ENCODE data around the gene TBC1D5.
"Not testable (repeated sequence)": the region's sequence is repeated elsewhere in the genome, so short reads cannot be mapped to it uniquely, and the experiment has no call there.

TBC1D5 gene

DNA sequence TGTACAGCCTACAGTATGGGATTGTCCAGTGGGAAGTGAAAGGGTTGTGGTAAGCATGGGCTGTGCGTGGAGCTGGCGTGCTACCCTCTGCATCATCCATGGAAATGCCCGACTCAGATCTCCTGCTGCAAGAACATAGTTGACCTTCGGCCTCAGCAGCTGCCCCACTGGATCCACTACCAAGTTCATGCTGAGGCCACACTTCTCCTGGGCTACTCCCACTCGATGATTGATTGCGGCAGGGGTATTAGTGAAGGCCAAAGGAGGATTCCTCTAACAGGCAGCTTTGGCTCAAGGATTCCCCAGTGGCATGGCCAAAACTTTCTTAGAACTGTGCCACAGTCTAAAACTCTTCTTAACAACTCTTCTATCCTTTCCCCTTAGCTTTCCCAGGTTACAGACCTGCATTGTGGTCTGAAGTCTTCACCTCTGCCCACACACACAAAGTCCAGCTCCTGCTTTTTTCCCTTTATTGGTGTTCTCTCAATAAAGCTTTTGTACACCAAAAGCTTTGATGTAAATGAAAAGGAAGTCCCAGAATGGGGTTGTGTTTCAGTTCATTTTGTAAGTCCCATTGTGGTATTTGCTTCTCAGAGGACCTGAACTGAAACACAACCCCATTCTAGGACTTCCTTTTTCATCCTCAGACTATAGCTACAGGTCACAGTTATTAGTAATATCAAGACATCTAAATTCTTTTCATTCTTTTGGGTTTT is 4.9 kb upstream of the TBC1D5 start:
- DNase-seq = no peak

GRCh38 chr3:17745894-17746293 is 3.5 kb upstream of the TBC1D5 start:
- DNase-seq = no peak

DNA sequence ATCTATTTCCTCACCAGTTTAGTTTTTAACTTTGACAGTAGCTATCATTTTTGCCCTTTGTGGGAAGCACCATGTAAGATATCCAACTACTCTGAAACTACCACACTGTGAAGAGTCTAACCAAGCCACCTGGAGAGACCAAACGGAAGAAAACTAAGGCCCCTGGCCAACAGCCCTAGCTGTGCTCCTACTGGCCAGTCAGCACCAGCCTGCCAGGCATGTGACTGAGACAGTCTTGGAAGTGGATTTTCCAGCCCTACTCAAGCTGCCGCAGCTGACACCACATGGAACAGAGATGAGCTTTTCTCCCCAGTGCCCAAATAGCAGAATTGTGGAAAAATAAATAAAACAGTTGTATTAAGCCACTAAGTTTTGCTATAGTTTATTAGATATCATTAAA is 2.9 kb upstream of the TBC1D5 start:
- no peak for DNase-seq

- no peak for DNase-seq
Observed at GRCh38 chr3:17744693-17745092, 2.3 kb upstream of the TBC1D5 start.

DNA sequence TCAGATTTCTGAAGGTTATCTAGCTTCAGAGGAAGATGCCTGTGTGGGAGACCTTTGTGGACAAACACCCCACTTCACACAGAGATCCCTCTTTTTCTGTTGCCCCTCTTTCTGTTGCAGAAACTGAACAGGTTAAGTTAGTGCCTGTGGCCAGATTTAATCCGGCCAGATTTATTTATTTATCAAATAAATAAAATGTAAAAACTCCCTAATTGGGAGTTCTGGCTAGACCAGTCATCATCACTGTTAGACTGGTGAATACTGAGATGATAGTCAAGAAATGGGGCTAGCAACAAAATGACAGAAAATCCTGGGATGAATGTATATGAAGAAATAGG is 1.2 kb upstream of the TBC1D5 start:
- DNase-seq = no peak

GRCh38 chr3:17742880-17743657 is 638 bp upstream of the TBC1D5 start:
- no peak for DNase-seq

DNA sequence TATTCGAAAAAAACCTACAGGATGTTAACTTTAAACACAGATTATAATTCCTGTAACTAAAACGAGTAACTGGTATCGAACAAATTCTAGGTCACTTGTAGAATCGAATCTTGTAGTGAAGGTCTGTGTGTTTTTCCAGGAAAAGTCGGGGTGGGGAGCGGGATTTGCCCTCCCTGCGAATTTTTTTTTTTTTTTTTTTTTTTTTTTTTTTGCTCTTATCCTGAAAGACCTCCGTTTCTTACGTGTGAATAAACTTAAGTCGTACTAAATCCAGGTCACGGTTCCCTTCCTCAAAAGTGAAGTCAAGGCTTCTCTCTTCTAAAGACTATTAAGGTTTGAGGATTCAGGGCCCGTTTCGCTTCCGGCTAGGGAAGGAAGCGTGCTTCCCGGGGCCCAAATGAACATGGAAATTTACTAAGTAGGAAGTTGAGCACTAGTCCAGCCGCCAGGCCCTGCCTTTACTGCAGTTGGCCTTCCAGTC is 770 bp downstream of the TBC1D5 start:
- DNase-seq = no peak

DNA sequence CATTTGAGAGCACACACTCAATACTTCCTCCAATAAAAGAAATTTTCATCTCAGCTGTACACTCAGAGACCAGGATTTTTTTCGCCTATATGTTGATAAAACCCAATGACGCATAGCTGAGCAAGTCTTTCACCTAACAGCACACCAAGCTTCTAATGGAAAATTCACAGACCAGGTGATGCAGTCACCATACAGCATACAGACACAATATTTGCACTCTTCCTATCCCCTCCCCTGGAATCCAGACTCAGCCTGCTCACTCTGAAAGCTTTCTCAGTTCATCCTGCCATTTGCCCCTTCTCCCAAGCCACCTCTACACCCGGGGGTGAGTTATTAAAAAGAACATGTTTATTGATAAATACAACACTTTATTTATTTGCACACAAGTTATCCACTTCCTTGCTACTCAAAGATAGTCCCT is 1.7 kb downstream of the TBC1D5 start:
- DNase-seq = no peak

DNA sequence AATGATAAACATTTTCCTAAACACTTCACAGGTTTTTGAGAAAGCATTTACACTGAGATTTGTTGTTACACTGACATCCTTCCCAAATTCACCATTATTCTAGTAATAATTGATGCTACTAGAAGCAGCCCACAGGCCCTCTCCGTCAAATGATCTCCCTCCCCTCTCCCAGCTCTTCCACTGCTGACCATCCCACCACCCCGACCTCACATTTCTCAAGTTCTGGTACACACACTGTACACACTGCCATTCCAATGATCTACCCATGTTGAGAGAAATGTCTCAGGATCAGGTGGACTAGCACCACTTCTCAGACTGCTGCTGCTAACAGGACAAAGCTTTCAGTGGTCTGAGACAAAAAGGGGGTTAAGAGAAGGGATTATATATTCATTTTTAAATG is 3.5 kb downstream of the TBC1D5 start:
- no peak for DNase-seq

GRCh38 chr3:17738219-17738618 is 4.2 kb downstream of the TBC1D5 start:
- DNase-seq = no peak

DNA sequence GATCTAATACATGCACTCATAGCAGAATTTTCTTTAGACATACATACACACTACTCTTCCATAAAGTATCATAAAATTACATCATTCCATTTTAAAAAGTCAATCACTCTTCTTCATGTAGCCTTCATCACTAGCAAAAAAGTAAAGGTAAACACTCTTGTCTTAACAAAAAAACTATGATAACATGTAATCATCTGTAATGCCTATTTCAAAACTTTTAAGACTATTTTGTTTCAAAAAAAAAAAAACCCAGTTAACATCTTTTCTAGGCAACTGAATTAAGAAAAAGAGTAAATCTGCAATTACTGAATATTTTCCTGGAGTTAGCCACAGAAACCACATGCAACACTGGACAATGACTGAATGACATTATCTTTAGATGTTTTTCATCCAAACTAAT is 4.8 kb downstream of the TBC1D5 start:
- DNase-seq = no peak

- not testable (repeated sequence) for DNase-seq
Observed at GRCh38 chr3:17735362-17735761, 7.1 kb downstream of the TBC1D5 start.

GRCh38 chr3:17733768-17734167 is 8.7 kb downstream of the TBC1D5 start:
- no peak for DNase-seq

- DNase-seq = no peak
Observed at GRCh38 chr3:17733215-17733614, 9.2 kb downstream of the TBC1D5 start.

GRCh38 chr3:17730318-17730967 is 12.0 kb downstream of the TBC1D5 start:
- DNase-seq = no peak

GRCh38 chr3:17726313-17726712 is 16.1 kb downstream of the TBC1D5 start:
- DNase-seq = no peak

DNA sequence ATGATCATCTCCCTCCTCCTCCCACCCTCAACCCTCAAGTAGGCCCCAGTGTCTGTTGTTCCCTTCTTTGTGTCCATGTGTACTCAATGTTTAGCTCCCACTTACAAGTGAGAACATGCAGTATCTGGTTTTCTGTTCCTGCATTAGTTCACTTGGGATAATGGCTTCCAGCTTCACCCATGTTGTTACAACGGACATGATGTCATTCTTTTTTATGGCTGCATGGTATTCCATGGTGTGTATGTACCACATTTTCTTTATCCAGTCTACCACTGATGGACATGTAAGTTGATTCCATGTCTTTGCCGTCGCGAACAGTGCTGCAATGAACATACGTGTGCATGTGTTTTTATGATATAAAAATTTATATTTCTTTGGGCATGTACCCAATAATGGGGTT is 16.6 kb downstream of the TBC1D5 start:
- not testable (repeated sequence) for DNase-seq

DNA sequence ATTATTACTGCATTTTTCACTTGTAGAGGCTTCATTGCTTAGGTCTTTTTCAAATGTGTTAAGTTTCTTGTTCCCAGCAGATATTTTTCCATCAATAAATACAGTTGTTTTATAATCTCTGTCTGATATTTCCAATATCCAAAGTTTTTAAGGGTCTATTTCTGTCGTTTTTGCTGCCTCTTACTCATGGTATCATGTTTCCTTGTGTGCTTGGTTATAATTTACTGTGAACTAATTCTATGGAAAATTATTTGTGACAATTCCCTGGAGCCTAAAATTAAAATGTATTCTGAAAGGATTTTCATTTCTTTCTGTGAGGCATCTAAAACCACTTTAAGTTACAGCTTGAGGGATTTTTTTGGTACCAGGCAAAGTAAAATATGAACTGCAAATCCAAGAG is 17.5 kb downstream of the TBC1D5 start:
- no peak for DNase-seq

DNA sequence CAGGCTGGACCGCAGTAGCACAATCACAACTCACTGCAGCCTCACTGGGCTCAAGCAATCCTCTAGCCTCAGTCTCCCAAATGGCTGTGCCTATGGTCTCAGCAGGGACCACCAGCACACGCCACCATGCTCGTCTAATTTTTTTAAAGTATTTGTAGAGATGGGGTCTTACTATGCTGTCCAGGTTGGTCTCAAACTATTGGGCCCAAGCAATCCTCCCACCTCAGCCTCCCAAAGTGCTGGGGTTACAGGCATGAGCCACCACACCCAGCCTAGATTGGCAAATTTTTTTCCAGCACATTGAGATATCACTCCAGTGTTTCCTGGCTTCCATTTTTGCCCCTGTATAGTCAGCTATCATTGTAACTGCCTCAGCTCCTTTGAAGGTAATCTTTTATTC is 18.3 kb downstream of the TBC1D5 start:
- no peak for DNase-seq

- DNase-seq = no peak
Observed at GRCh38 chr3:17717411-17717810, 25.0 kb downstream of the TBC1D5 start.

- DNase-seq = no peak
Observed at GRCh38 chr3:17714473-17714872, 28.0 kb downstream of the TBC1D5 start.

DNA sequence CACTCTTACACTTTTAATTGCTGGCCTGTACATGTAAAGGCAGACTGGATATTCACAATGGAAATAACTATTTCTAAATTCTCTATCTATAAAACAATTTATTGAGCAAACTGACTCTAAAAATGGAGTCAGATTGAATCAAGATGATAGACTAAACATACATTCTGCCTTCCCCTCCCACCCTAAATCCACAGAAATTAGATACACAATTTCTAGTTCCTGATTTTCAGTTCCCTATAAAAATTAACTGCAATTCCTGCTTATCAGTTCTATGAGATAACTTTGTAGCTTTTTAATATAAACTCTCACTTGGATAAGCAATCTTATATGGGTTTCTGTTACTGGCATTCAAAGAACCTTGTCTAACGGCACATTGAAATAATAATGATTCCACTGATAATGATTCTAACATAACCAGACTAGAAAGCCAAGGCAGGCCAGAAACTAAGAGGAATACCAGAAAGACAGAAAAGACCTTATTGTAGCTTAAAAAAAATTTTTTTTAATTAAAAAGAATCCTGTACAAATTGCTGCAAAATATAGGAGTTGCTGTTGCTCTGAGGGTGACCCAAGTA is 33.1 kb downstream of the TBC1D5 start:
- DNase-seq = no peak

- no peak for DNase-seq
Observed at GRCh38 chr3:17707813-17708543, 34.5 kb downstream of the TBC1D5 start.

Data from stimulated activated CD4-positive, alpha-beta T cell treated with anti-CD3 and anti-CD28 coated beads, Interleukin-1b, Interleukin-23, amount 100 ng/mL, for 48 hours (primary cell).